OCI-LY7 (cell line): Measurements from ENCODE around the gene ULK4. TPM values are rescaled to one million over a fixed set of nuclear protein-coding genes. Genes with fewer than 3 reads are reported as not detected.

ENCODE experiments used
- BruUV-seq: library from RNA; stranded (reverse); fragments of 400-500 nt; replicated peaks from 2 replicates; lab custom pipeline; 2021; lab: Mats Ljungman, UMichigan
- CTCF ChIA-PET: fragments of 300-600 bp; sonication (Branson Sonifier 250); formaldehyde crosslinking; loops from one replicate; lab custom pipeline; 2022; ENCODE audit warnings: antibody characterized with exemption; ENCODE audit not compliant: unreplicated experiment; lab: Charles Lee
- POLR2A ChIA-PET: fragments of 300-600 bp; sonication (Branson Sonifier 250); formaldehyde crosslinking; loops from one replicate; lab custom pipeline; 2022; ENCODE audit warnings: antibody characterized with exemption; lab: Charles Lee
- DNase-seq: peaks from one replicate; pipeline ENCODE4 v3.0.0-alpha.2; 2015; ENCODE audit warnings: low spot score
- H2AFZ ChIP-seq: fragments of 200-600 bp; sonication (generic), shearing (Covaris generic); 2 replicates; pipeline ENCODE4 v1.6.1; 2014; ENCODE audit warnings: mild to moderate bottlenecking, antibody characterized with exemption, low read length, moderate library complexity
- H3K27ac ChIP-seq: fragments of 200-600 bp; sonication (generic); 2 replicates; pipeline ENCODE4 v1.5.1; 2014; ENCODE audit warnings: mixed run types, low read depth, mild to moderate bottlenecking, moderate library complexity, low read length, inconsistent platforms; ENCODE audit not compliant: poor library complexity, severe bottlenecking
- H3K36me3 ChIP-seq: fragments of 200-600 bp; sonication (generic); 2 replicates; pipeline ENCODE4 v1.6.1; 2014; ENCODE audit warnings: mild to moderate bottlenecking, antibody characterized with exemption, low read length, moderate library complexity, mixed read lengths; ENCODE audit not compliant: insufficient read depth
- H3K4me1 ChIP-seq: fragments of 200-600 bp; sonication (generic); 2 replicates; pipeline ENCODE4 v1.5.1; 2014; ENCODE audit warnings: mild to moderate bottlenecking, low read length; ENCODE audit not compliant: insufficient read depth, poor library complexity, severe bottlenecking
- H3K4me2 ChIP-seq: fragments of 200-600 bp; sonication (generic); 2 replicates; pipeline ENCODE4 v1.6.1; 2014; ENCODE audit warnings: mild to moderate bottlenecking, low read length
- H3K4me3 ChIP-seq: fragments of 200-600 bp; sonication (generic); 2 replicates; pipeline ENCODE4 v1.5.1; 2014; ENCODE audit warnings: mild to moderate bottlenecking, low read depth, low read length; ENCODE audit not compliant: poor library complexity, severe bottlenecking
- H3K79me2 ChIP-seq: fragments of 200-600 bp; sonication (generic); 2 replicates; pipeline ENCODE4 v1.6.1; 2016; ENCODE audit warnings: low read depth, mild to moderate bottlenecking, low read length, moderate library complexity, mixed read lengths; ENCODE audit not compliant: insufficient read depth
- H3K9me2 ChIP-seq: fragments of 200-600 bp; sonication (generic); 2 replicates; pipeline ENCODE4 v1.6.1; 2016; ENCODE audit warnings: mild to moderate bottlenecking, low read length, mixed read lengths; ENCODE audit not compliant: insufficient read depth
- H3K9me3 ChIP-seq: fragments of 200-600 bp; sonication (generic); 2 replicates; pipeline ENCODE4 v1.6.1; 2014; ENCODE audit warnings: mild to moderate bottlenecking, mixed run types, low read length, mixed read lengths
- H4K20me1 ChIP-seq: fragments of 200-600 bp; sonication (generic); 2 replicates; pipeline ENCODE4 v1.6.1; 2014; ENCODE audit warnings: mild to moderate bottlenecking, antibody characterized with exemption, low read length, moderate library complexity, mixed read lengths; ENCODE audit not compliant: insufficient read depth
- CTCF ChIP-seq: fragments of 200-600 bp; sonication (generic); conservative IDR thresholded peaks from 2 replicates; pipeline ENCODE4 v1.5.1; 2014; ENCODE audit warnings: mild to moderate bottlenecking, antibody characterized with exemption, low read length, moderate library complexity, mixed read lengths
- EZH2phosphoT487 ChIP-seq: fragments of 200-600 bp; sonication (generic); IDR thresholded peaks from 2 replicates; pipeline ENCODE4 v1.6.1; 2018; ENCODE audit warnings: low read depth, borderline replicate concordance, mild to moderate bottlenecking, mixed run types, antibody characterized with exemption, low read length, moderate library complexity, mixed read lengths
- intact Hi-C: fragments of 100-400 bp; cut with micrococcal nuclease; formaldehyde crosslinking; loops from one replicate; pipeline ENCODE4 v1.10.0; 2022; ENCODE audit not compliant: unreplicated experiment
- total RNA-seq, 2 experiments: library from RNA; depleted of rRNA in 1 of 2; stranded (reverse); fragments of >200 nt in 1 of 2; shearing (Covaris generic) in 1 of 2; gene quantifications; 2 replicates each; pipeline ENCODE4 v1.2.3, GENCODE V29; 2014 to 2022

Gene ULK4
- total RNA-seq, 2 experiments from 2014 or later, result 18.9 to 21.0 TPM

- no peaks in the 10 kb centered on the region for H3K9me2 ChIP-seq
- no peaks in the 10 kb centered on the region for H3K4me1 ChIP-seq
- H3K4me3 ChIP-seq, result no peak overlapping the region
- H3K79me2 ChIP-seq, result no peaks in the 10 kb centered on the region
- no peak for TF ChIP-seq EZH2phosphoT487
- no peak for TF ChIP-seq CTCF
- no peak overlapping the region for H3K27ac ChIP-seq
- 0 out of 2 replicates have a peak, but pooled peaks cover 8% of the 10 kb centered on the region for H3K9me3 ChIP-seq
- intact Hi-C loops, result no loop called here
- BruUV-seq, result no TSS peak
- no peak for DNase-seq
- H3K4me2 ChIP-seq, result no peak overlapping the region
- H3K36me3 ChIP-seq, result no peaks in the 10 kb centered on the region
- no peak overlapping the region for H2AFZ ChIP-seq
- ChIA-PET POLR2A (no interaction called here), CTCF (no interaction called here)
- no peaks in the 10 kb centered on the region for H4K20me1 ChIP-seq
These were observed 300.1 kb downstream of the ULK4 start for GRCh38 chr3:41661796-41662195.

DNA sequence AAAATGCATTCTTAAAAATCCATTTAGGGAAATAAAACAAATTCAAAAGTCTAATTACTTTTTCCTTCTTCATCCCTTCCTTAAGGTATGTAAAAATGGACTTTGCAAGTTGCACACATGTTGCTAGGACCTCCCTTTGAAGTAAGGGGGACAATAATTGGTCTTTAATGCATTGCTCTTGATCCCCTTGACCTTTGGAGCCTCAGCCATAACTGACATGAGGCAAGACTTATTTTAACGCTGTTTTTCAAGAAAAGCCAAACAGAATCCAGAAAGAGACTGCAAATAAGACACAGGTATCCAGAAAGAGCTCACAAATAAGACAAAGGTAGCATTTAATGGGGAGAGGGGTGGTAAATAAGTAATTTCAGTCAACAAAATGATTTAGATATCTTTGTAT, 301.4 kb downstream of the ULK4 start:
- no peak overlapping the region for H3K4me3 ChIP-seq
- POLR2A ChIA-PET, result no interaction called here
- CTCF ChIA-PET, result no interaction called here
- H3K4me2 ChIP-seq, result no peak overlapping the region
- no peak overlapping the region for H2AFZ ChIP-seq
- H3K9me2 ChIP-seq, result no peaks in the 10 kb centered on the region
- intact Hi-C loops, result no loop called here
- H3K9me3 ChIP-seq, result 0 out of 2 replicates have a peak, but pooled peaks cover 8% of the 10 kb centered on the region
- no peaks in the 10 kb centered on the region for H3K79me2 ChIP-seq
- TF ChIP-seq CTCF (no peak), EZH2phosphoT487 (no peak)
- no peak overlapping the region for H3K27ac ChIP-seq
- no peak for DNase-seq
- H3K4me1 ChIP-seq, result no peaks in the 10 kb centered on the region
- no peaks in the 10 kb centered on the region for H4K20me1 ChIP-seq
- no peaks in the 10 kb centered on the region for H3K36me3 ChIP-seq
- BruUV-seq, result no TSS peak

GRCh38 chr3:41653571-41654239, 308.2 kb downstream of the ULK4 start:
- Histone ChIP-seq H3K9me2 (no peaks in the 10 kb centered on the region), H3K4me1 (no peaks in the 10 kb centered on the region), H3K9me3 (no peaks in the 10 kb centered on the region), H2AFZ (no peak overlapping the region), H3K36me3 (no peaks in the 10 kb centered on the region), H3K4me3 (no peak overlapping the region), H4K20me1 (no peaks in the 10 kb centered on the region), H3K79me2 (no peaks in the 10 kb centered on the region), H3K27ac (no peak overlapping the region), H3K4me2 (no peak overlapping the region)
- no TSS peak for BruUV-seq
- DNase-seq, result no peak
- POLR2A ChIA-PET, result no interaction called here
- intact Hi-C loops, result no loop called here
- CTCF ChIA-PET, result no interaction called here
- TF ChIP-seq CTCF, result no peak
